ENCODE data around the gene SLC25A53. TPM values are rescaled to one million over a fixed set of nuclear protein-coding genes. Genes with fewer than 3 reads are reported as not detected.

SLC25A53 gene
- polyA plus RNA-seq, 1 donor (not counting 4 experiments of a cell fraction or from before 2014, with no cell fraction given): 2.7 TPM

GRCh38 chrX:104187931-104188330 is 31.1 kb upstream of the SLC25A53 start:
- Histone ChIP-seq H3K9me3 (ENCODE audit: control insufficient read depth, low read depth, low read length) (no peaks in the 10 kb centered on the region), H3K4me2 (ENCODE audit: control insufficient read depth, extremely low read depth, insufficient read depth, low read depth, low read length) (no peak overlapping the region), H2AFZ (ENCODE audit: control insufficient read depth, low read length) (no peak overlapping the region), H3K27me3 (ENCODE audit: control insufficient read depth, extremely low read depth, insufficient read depth, low read length) (no peaks in the 10 kb centered on the region), H3K4me3 (ENCODE audit: control insufficient read depth in 2 of 3, extremely low read depth in 1 of 3, insufficient read depth in 2 of 3, low read depth in 1 of 3, low read length in 3 of 3) (no peak overlapping the region), H3K36me3 (ENCODE audit: control insufficient read depth in 2 of 2, extremely low read depth in 1 of 2, insufficient read depth in 2 of 2, low read length in 2 of 2) (peaks cover 0 to 2% of the 10 kb centered on the region in 2 experiments), H3K9me1 (ENCODE audit: control insufficient read depth, extremely low read depth, insufficient read depth, low read length) (no peaks in the 10 kb centered on the region), H3K9ac (ENCODE audit: control insufficient read depth, extremely low read depth, insufficient read depth, low read length) (no peak overlapping the region), H4K20me1 (ENCODE audit: control insufficient read depth, extremely low read depth, insufficient read depth, low read length) (no peaks in the 10 kb centered on the region), H3K79me2 (ENCODE audit: control insufficient read depth, insufficient read depth, low read length) (peaks cover 4% of the 10 kb centered on the region), H3K4me1 (ENCODE audit: control insufficient read depth, extremely low read depth, insufficient read depth, low read length) (no peaks in the 10 kb centered on the region), H3K27ac (ENCODE audit: control insufficient read depth, insufficient read depth, low read length) (no peak overlapping the region)
- dilution Hi-C loops (cut with MboI; ENCODE audit: extremely low pct_ligation_motif_present, low sequenced_read_pairs): no loop called here
- TF ChIP-seq EZH2 (IDR thresholded peaks at IDR 0.05; ENCODE audit: low read length) (no peak), CTCF (optimal IDR thresholded peaks at IDR 0.05 in 1 of 3, IDR thresholded peaks at IDR 0.05 in 1 of 3, conservative IDR thresholded peaks at IDR 0.05 in 1 of 3; ENCODE audit: extremely low read depth in 1 of 3, insufficient read depth in 2 of 3, low read length in 3 of 3) (no peak)
- no peak for FAIRE-seq
- DNase-seq (ENCODE audit: low read depth, low spot score): no peak

- no peak overlapping the region for H3K4me3 ChIP-seq (ENCODE audit: control insufficient read depth in 2 of 3, extremely low read depth in 1 of 3, insufficient read depth in 2 of 3, low read depth in 1 of 3, low read length in 3 of 3)
- no peaks in the 10 kb centered on the region for H3K27me3 ChIP-seq (ENCODE audit: control insufficient read depth, extremely low read depth, insufficient read depth, low read length)
- no peaks in the 10 kb centered on the region for H3K9me1 ChIP-seq (ENCODE audit: control insufficient read depth, extremely low read depth, insufficient read depth, low read length)
- no peak overlapping the region for H3K27ac ChIP-seq (ENCODE audit: control insufficient read depth, insufficient read depth, low read length)
- no peak overlapping the region for H3K4me2 ChIP-seq (ENCODE audit: control insufficient read depth, extremely low read depth, insufficient read depth, low read depth, low read length)
- no peaks in the 10 kb centered on the region for H3K9me3 ChIP-seq (ENCODE audit: control insufficient read depth, low read depth, low read length)
- DNase-seq (ENCODE audit: low read depth, low spot score) (no peak), FAIRE-seq (no peak)
- no peak for TF ChIP-seq CTCF (optimal IDR thresholded peaks at IDR 0.05 in 1 of 3, IDR thresholded peaks at IDR 0.05 in 1 of 3, conservative IDR thresholded peaks at IDR 0.05 in 1 of 3; ENCODE audit: extremely low read depth in 1 of 3, insufficient read depth in 2 of 3, low read length in 3 of 3)
- no peak for TF ChIP-seq EZH2 (IDR thresholded peaks at IDR 0.05; ENCODE audit: low read length)
- dilution Hi-C loops (cut with MboI; ENCODE audit: extremely low pct_ligation_motif_present, low sequenced_read_pairs): no loop called here
- no peaks in the 10 kb centered on the region for H4K20me1 ChIP-seq (ENCODE audit: control insufficient read depth, extremely low read depth, insufficient read depth, low read length)
- no peak overlapping the region for H3K9ac ChIP-seq (ENCODE audit: control insufficient read depth, extremely low read depth, insufficient read depth, low read length)
- no peaks in the 10 kb centered on the region for H3K4me1 ChIP-seq (ENCODE audit: control insufficient read depth, extremely low read depth, insufficient read depth, low read length)
- peaks cover 24% of the 10 kb centered on the region for H3K79me2 ChIP-seq (ENCODE audit: control insufficient read depth, insufficient read depth, low read length)
- peaks cover 0 to 4% of the 10 kb centered on the region in 2 experiments for H3K36me3 ChIP-seq (ENCODE audit: control insufficient read depth in 2 of 2, extremely low read depth in 1 of 2, insufficient read depth in 2 of 2, low read length in 2 of 2)
- H2AFZ ChIP-seq (ENCODE audit: control insufficient read depth, low read length): no peak overlapping the region
Observed at GRCh38 chrX:104183685-104184084, 26.9 kb upstream of the SLC25A53 start.

Data from keratinocyte (primary cell).